Measurements from ENCODE around the gene PRKAB1.

DNA sequence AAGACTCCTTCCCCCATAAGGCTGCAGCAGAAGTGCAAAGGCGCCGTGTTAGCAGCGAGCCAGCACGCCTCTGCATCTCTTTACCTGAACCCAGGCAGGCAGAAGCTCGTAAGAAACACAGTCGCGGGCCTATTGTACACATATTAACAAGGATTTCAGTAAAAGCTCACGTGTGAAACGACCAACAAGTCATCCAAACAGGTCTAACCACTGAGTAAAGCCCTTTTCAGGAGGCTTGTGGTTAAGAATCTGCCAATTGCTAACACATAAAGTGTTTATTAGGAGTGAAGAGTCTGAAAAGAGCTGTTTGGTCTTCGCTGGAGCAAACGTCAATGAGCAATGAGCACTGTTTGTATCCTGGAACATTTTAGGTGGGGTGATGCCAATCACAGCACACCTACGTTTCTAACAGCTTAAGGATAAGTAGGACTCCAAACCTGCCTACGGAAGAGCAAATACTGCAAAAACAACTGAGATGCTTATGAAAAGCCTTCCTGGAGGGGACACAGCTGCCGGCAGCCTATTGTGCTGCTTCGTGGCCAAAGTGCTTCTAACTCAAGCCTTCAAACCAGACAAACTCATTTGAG lies 43.1 kb downstream of the PRKAB1 start:
- TF ChIP-seq, protein P1, sequence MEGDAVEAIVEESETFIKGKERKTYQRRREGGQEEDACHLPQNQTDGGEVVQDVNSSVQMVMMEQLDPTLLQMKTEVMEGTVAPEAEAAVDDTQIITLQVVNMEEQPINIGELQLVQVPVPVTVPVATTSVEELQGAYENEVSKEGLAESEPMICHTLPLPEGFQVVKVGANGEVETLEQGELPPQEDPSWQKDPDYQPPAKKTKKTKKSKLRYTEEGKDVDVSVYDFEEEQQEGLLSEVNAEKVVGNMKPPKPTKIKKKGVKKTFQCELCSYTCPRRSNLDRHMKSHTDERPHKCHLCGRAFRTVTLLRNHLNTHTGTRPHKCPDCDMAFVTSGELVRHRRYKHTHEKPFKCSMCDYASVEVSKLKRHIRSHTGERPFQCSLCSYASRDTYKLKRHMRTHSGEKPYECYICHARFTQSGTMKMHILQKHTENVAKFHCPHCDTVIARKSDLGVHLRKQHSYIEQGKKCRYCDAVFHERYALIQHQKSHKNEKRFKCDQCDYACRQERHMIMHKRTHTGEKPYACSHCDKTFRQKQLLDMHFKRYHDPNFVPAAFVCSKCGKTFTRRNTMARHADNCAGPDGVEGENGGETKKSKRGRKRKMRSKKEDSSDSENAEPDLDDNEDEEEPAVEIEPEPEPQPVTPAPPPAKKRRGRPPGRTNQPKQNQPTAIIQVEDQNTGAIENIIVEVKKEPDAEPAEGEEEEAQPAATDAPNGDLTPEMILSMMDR (IDR thresholded peaks at IDR 0.05) = no peak
- TF ChIP-seq ZFX (IDR thresholded peaks at IDR 0.05; ENCODE audit: borderline replicate concordance) = no peak

Measured in 22Rv1 (cell line).